HG02970 (cell line): ENCODE data around the gene MYO1E.
"Not testable (repeated sequence)": the region's sequence is repeated elsewhere in the genome, so short reads cannot be mapped to it uniquely, and the experiment has no call there.

Experiments used
- ATAC-seq: cut with Tn5 transposase; IDR thresholded peaks from one replicate; pipeline ENCODE4 v1.9.1; 2021; ENCODE audit warnings: mild to moderate bottlenecking, moderate library complexity, moderate number of reproducible peaks; ENCODE audit not compliant: unreplicated experiment, low FRiP score

Gene MYO1E

GRCh38 chr15:59372352-59373211 lies at the start of gene MYO1E:
Gene MYO1E (minus strand): TSS chr15:59372871. CDS start chr15:59372500, 371 bp downstream.
- peak; percentile 29 for ATAC-seq

GRCh38 chr15:59420986-59421618 lies 48.4 kb upstream of the MYO1E start:
- ATAC-seq: no peak

GRCh38 chr15:59420108-59420507 lies 47.4 kb upstream of the MYO1E start:
- ATAC-seq: no peak

DNA sequence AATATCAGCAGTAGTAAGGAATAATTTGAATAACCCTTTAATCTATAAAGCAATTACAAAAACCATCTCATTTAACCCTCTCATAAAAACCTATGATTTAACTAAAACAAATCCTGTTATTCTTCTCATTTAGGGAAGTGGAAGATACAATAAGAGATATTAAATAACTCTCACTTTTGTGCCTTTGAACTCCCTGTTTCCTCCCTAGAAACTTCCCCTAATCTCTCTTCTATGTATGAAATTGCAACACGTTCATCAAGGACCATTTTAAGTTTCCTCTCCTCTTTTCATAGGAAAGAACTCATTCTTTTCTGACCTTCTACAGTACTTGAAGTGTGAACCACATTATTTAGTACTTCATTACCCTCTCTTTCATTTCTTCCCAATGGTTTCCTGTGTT lies 46.5 kb upstream of the MYO1E start:
- no peak for ATAC-seq

GRCh38 chr15:59416816-59417215 lies 44.1 kb upstream of the MYO1E start:
- no peak for ATAC-seq

DNA sequence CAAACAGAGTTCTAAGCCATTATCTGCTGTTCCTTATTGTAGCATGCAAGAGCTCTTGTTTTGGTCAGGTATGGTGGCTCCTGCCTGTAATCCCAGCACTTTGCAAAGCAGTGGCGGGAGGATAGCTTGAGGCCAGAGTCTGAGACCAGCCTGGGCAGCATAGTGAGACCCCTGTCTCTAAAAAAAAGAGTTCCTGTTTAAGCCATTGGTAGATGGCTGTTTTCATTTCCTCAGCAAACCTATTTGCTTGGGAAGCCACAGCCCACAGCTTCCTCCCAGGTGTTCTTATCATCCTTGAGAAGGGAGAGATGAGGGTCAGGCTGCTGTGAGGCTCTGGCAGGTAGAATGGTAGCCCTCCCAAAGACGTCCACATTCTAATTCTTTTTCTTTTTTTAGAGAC lies 40.9 kb upstream of the MYO1E start:
- no peak for ATAC-seq

- no peak for ATAC-seq
Observed at GRCh38 chr15:59410391-59410896, 37.8 kb upstream of the MYO1E start.

- no peak for ATAC-seq
Observed at GRCh38 chr15:59407946-59408345, 35.3 kb upstream of the MYO1E start.

GRCh38 chr15:59406446-59406845 lies 33.8 kb upstream of the MYO1E start:
- no peak for ATAC-seq

DNA sequence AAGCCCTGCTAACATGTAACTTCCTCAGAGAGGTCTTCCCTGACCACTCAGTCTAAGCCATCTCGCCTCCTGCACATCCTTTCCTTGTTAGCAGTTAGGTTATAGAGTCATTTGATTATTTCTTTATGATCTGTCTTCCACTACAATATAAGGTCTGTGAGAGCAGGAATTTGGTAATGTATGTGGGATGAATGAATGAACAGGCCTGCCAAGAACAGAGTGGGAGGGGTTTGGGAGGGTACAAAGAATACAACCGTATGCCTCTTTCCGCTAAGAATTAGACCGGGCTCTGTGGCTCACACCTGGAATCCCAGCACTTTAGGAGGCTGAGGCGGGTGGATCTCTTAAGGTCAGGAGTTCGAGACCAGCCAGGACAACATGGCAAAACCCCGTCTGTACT lies 32.4 kb upstream of the MYO1E start:
- no peak for ATAC-seq

DNA sequence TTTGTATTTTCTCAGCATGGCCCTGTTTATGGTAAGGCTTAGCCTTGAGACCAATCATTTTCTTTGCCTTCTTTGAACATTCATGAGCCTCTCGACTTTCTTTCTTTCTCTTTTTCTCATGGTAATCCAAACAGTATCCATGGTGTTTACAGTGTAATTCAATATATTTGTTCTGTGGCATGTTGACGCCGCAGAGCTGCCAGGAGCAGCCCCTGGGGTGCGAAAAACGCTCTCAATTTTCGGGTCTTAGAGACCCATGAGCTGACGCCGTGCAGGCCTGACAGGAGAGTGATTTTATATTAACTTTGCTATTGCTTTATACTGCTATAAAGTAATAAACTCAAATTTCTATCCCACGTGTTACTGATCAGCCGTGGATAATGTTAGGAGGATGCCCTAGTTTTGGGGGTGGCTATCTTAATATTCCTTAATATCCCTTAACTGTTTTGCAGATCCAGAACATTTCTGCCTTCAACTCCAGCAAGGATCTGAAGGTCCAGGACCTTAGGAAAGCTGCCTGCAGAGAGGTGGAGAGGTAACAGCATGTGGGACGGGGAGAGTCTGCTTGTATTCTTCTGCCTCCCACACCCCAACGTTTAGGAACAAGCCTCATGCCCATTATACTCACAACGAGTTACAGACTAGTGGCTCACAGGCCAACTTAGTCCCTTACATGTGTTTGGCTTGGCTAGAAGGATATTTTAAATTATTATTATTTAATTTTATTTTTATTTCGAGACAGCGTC lies 29.3 kb upstream of the MYO1E start:
- ATAC-seq: no peak

GRCh38 chr15:59401051-59401823 lies 28.6 kb upstream of the MYO1E start:
- ATAC-seq: not testable (repeated sequence)

- peak; percentile 27 for ATAC-seq
Observed at GRCh38 chr15:59400103-59400813, 27.6 kb upstream of the MYO1E start.

GRCh38 chr15:59399465-59400102 lies 26.9 kb upstream of the MYO1E start:
- ATAC-seq: peak; percentile 78

GRCh38 chr15:59398220-59398619 lies 25.5 kb upstream of the MYO1E start:
- no peak for ATAC-seq

GRCh38 chr15:59396679-59397078 lies 24.0 kb upstream of the MYO1E start:
- ATAC-seq: no peak

GRCh38 chr15:59396211-59396610 lies 23.5 kb upstream of the MYO1E start:
- no peak for ATAC-seq

- no peak for ATAC-seq
Observed at GRCh38 chr15:59394166-59394661, 21.5 kb upstream of the MYO1E start.

- no peak for ATAC-seq
Observed at GRCh38 chr15:59392299-59392698, 19.6 kb upstream of the MYO1E start.
